GM18520 (cell line): ENCODE results near the gene C1QTNF2.
"Not testable (repeated sequence)": the region's sequence is repeated elsewhere in the genome, so short reads cannot be mapped to it uniquely, and the experiment has no call there.

Experiments used
- ATAC-seq: cut with Tn5 transposase; IDR thresholded peaks from one replicate; pipeline ENCODE4 v1.9.1; 2021; ENCODE audit not compliant: unreplicated experiment

C1QTNF2 gene

GRCh38 chr5:160347448-160347847, 23.0 kb downstream of the C1QTNF2 start:
- ATAC-seq, result no peak

- ATAC-seq, result no peak
Measured at GRCh38 chr5:160342413-160342941, 27.9 kb downstream of the C1QTNF2 start.

GRCh38 chr5:160341309-160341870, 29.0 kb downstream of the C1QTNF2 start:
- ATAC-seq, result no peak

- ATAC-seq, result not testable (repeated sequence)
Measured at GRCh38 chr5:160340513-160340912, 29.9 kb downstream of the C1QTNF2 start.

GRCh38 chr5:160339406-160340130, 30.9 kb downstream of the C1QTNF2 start:
- ATAC-seq, result no peak

GRCh38 chr5:160334716-160335115, 35.7 kb downstream of the C1QTNF2 start:
- ATAC-seq, result not testable (repeated sequence)

- no peak for ATAC-seq
Measured at GRCh38 chr5:160333721-160334120, 36.7 kb downstream of the C1QTNF2 start.

GRCh38 chr5:160330212-160330611, 40.2 kb downstream of the C1QTNF2 start:
- no peak for ATAC-seq

- no peak for ATAC-seq
Measured at GRCh38 chr5:160327818-160328217, 42.6 kb downstream of the C1QTNF2 start.

GRCh38 chr5:160326981-160327380, 43.4 kb downstream of the C1QTNF2 start:
- ATAC-seq, result no peak

- no peak for ATAC-seq
Measured at GRCh38 chr5:160325716-160326115, 44.7 kb downstream of the C1QTNF2 start.

- ATAC-seq, result no peak
Measured at GRCh38 chr5:160324886-160325285, 45.5 kb downstream of the C1QTNF2 start.

- no peak for ATAC-seq
Measured at GRCh38 chr5:160318409-160318808, 52.0 kb downstream of the C1QTNF2 start.

GRCh38 chr5:160317434-160317833, 53.0 kb downstream of the C1QTNF2 start:
- ATAC-seq, result no peak

- ATAC-seq, result no peak
Measured at GRCh38 chr5:160315968-160316367, 54.5 kb downstream of the C1QTNF2 start.

- no peak for ATAC-seq
Measured at GRCh38 chr5:160312960-160313727, 57.3 kb downstream of the C1QTNF2 start.

GRCh38 chr5:160312134-160312959, 58.1 kb downstream of the C1QTNF2 start, which contains the start of gene CCNJL:
Gene CCNJL (minus strand): TSS chr5:160312564. CDS start chr5:160311923, 641 bp downstream.
- no peak for ATAC-seq

GRCh38 chr5:160311491-160312133, 58.8 kb downstream of the C1QTNF2 start:
- ATAC-seq, result no peak

- no peak for ATAC-seq
Measured at GRCh38 chr5:160310552-160311295, 59.7 kb downstream of the C1QTNF2 start.

- no peak for ATAC-seq
Measured at GRCh38 chr5:160310140-160310539, 60.3 kb downstream of the C1QTNF2 start.
